ENCODE measurements around the gene BMPR1A. TPM values are rescaled to one million over a fixed set of nuclear protein-coding genes. Genes with fewer than 3 reads are reported as not detected.
"Not testable (repeated sequence)": the region's sequence is repeated elsewhere in the genome, so short reads cannot be mapped to it uniquely, and the experiment has no call there.

Gene BMPR1A
- total RNA-seq, 1 experiment from 2014 or later: 104 TPM

DNA sequence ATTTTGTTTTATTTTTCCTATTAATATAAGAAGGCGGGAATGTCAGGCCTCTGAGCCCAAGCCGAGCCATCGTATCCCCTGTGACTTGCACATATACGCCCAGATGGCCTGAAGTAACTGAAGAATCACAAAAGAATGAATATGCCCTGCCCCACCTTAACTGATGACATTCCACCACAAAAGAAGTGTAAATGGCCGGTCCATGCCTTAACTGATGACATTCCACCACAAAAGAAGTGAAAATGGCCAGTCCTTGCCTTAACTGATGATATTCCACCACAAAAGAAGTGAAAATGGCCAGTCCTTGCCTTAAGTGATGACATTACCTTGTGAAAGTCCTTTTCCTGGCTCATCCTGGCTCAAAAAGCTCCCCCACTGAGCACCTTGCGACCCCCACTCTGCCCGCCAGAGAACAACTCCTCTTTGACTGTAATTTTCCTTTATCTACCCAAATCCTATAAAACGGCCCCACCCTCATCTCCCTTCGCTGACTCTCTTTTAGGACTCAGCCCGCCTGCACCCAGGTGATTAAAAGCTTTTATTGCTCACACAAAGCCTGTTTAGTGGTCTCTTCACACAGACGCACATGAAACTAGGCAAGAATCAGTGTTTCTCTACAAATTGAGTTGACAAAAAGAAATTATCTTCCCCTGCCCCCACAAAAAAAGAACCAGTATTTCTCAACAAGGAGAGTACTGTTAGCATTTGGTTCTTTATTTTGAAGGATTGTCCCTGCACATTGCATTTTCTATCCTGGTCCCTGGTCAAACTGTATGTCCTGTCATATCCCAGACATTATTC is 108.8 kb downstream of the BMPR1A start:
- Mint-ChIP-seq H3K4me3 (peak overlapping the region; percentile 24), H3K27ac (peak overlapping the region; percentile 99), H3K4me1 (peaks cover 88% of the 10 kb centered on the region)
- TF ChIP-seq, protein P1, sequence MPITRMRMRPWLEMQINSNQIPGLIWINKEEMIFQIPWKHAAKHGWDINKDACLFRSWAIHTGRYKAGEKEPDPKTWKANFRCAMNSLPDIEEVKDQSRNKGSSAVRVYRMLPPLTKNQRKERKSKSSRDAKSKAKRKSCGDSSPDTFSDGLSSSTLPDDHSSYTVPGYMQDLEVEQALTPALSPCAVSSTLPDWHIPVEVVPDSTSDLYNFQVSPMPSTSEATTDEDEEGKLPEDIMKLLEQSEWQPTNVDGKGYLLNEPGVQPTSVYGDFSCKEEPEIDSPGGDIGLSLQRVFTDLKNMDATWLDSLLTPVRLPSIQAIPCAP (CRISPR knock-in tag; IDR thresholded peaks at IDR 0.05): peak; percentile 96
- peak; percentile 98 for TF ChIP-seq TEAD1 (CRISPR knock-in tag; IDR thresholded peaks at IDR 0.05)
- TF ChIP-seq NFE2L1 (CRISPR knock-in tag; IDR thresholded peaks at IDR 0.05): 0 out of 2 replicates have a peak, but pooled peaks have one; percentile 59
- TF ChIP-seq TEAD4 (CRISPR knock-in tag; IDR thresholded peaks at IDR 0.05): peak; percentile 36; the same call in 1 of the 2 replicates
- 0 out of 2 replicates have a peak, but pooled peaks have one; percentile 45 for TF ChIP-seq FOXK1 (CRISPR knock-in tag; IDR thresholded peaks at IDR 0.05)
- peak; percentile 96 for TF ChIP-seq ZMAT4 (CRISPR knock-in tag; IDR thresholded peaks at IDR 0.05)
- 0 out of 2 replicates have a peak, but pooled peaks have one; percentile 35 for TF ChIP-seq JAZF1 (CRISPR knock-in tag; IDR thresholded peaks at IDR 0.05)
- peak; percentile 59; the same call in 1 of the 2 replicates for TF ChIP-seq AFF4 (CRISPR knock-in tag; IDR thresholded peaks at IDR 0.05; ENCODE audit: borderline replicate concordance)
- TF ChIP-seq ZNF281 (CRISPR knock-in tag; IDR thresholded peaks at IDR 0.05): peak; percentile 54; the same call in 1 of the 2 replicates
- ATAC-seq; DNase-seq (ENCODE audit: low spot score); H3K36me3 Mint-ChIP-seq; H3K9me3 Mint-ChIP-seq; H3K27me3 Mint-ChIP-seq (ENCODE audit: low read depth): not testable (repeated sequence)
- CTCF ChIA-PET: interaction anchor here (0.7 to 1.4 kb wide), 4 partner anchors 34 to 220 kb away, joined by 3 to 4 read pairs (median 3); no protein-coding TSS in a partner anchor
- POLR2A ChIA-PET: interaction anchor here (0.6 kb wide), 2 partner anchors 65 to 330 kb away, joined by 3 to 4 read pairs; no protein-coding TSS in a partner anchor

DNA sequence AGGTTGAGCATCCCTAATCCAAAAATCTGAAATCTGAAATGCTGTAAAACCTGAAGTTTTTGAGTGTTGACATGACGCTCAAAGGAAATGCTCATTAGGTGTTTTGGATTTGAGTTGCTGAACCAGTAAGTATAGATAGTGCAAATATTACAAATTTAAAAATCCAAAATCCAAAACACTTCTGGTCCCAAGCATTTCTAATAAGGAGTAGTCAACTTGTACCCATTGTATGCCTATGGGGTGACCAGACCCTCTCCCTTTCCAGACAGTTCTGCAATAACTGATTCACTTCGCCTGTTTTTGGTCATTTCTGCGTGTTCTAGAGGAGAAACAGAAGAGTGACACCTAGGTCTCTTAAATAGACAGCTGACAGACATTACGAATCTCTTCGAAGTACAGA is 110.7 kb downstream of the BMPR1A start:
- Mint-ChIP-seq H3K4me3 (no peak overlapping the region), H3K4me1 (peaks cover 94% of the 10 kb centered on the region), H3K27me3 (ENCODE audit: low read depth) (no peaks in the 10 kb centered on the region), H3K36me3 (peaks cover 10% of the 10 kb centered on the region), H3K27ac (peak overlapping the region; percentile 99), H3K9me3 (no peaks in the 10 kb centered on the region)
- DNase-seq (ENCODE audit: low spot score) (no peak), ATAC-seq (no peak)
- POLR2A ChIA-PET: no interaction called here
- TF ChIP-seq, protein P2, sequence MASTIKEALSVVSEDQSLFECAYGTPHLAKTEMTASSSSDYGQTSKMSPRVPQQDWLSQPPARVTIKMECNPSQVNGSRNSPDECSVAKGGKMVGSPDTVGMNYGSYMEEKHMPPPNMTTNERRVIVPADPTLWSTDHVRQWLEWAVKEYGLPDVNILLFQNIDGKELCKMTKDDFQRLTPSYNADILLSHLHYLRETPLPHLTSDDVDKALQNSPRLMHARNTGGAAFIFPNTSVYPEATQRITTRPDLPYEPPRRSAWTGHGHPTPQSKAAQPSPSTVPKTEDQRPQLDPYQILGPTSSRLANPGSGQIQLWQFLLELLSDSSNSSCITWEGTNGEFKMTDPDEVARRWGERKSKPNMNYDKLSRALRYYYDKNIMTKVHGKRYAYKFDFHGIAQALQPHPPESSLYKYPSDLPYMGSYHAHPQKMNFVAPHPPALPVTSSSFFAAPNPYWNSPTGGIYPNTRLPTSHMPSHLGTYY (CRISPR knock-in tag; IDR thresholded peaks at IDR 0.05): no peak
- TF ChIP-seq, protein P3, sequence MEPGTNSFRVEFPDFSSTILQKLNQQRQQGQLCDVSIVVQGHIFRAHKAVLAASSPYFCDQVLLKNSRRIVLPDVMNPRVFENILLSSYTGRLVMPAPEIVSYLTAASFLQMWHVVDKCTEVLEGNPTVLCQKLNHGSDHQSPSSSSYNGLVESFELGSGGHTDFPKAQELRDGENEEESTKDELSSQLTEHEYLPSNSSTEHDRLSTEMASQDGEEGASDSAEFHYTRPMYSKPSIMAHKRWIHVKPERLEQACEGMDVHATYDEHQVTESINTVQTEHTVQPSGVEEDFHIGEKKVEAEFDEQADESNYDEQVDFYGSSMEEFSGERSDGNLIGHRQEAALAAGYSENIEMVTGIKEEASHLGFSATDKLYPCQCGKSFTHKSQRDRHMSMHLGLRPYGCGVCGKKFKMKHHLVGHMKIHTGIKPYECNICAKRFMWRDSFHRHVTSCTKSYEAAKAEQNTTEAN (CRISPR knock-in tag; IDR thresholded peaks at IDR 0.05): no peak
- no peak for TF ChIP-seq ZNF416 (CRISPR knock-in tag; IDR thresholded peaks at IDR 0.05)
- CTCF ChIA-PET: no interaction called here
